ENCODE results near the gene ZSWIM9. TPM values are rescaled to one million over a fixed set of nuclear protein-coding genes. Genes with fewer than 3 reads are reported as not detected.

Gene ZSWIM9
- total RNA-seq, 1 experiment from 2014 or later, result 5.5 TPM

DNA sequence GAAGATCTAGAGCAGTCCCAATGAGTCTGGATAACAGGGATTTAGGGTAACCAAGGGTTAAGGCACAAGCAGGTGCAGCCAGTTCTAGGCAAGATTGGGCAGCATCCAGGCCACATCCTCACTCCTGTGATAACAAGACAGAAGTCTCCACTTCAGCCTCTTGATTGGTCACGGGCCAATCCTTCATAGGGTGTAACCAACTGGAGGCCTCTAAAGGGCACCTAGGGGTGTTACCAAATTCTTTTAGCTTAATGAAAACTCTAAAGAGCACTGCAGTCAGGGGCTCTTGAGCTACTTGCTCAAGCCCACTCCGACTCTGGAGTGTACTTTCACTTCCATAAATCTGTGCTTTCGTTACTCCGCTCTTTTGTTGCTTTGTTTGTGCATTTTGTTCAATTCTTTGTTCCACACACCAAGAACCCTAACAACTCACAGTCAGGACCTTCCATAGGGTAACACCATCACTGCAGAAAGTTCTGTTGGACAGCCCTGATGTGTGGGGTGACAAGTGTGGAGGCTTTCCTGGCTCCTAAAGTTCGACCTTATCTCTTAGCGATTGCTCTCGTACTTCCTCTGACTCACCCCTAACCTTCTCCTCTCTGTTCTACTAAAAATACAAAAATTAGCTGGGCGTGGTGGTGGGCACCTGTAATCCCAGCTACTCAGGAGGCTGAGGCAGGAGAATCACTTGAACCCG is 36.1 kb downstream of the ZSWIM9 start:
- no TSS peak for BruUV-seq (replicated peaks)
- Mint-ChIP-seq H3K4me3 (ENCODE audit: unreplicated experiment) (no peak overlapping the region), H3K4me1 (ENCODE audit: insufficient read depth, unreplicated experiment) (no peaks in the 10 kb centered on the region), H3K27ac (ENCODE audit: low read depth, unreplicated experiment) (no peak overlapping the region), H3K36me3 (ENCODE audit: insufficient read depth, unreplicated experiment) (no peaks in the 10 kb centered on the region), H3K27me3 (ENCODE audit: insufficient read depth, unreplicated experiment) (no peaks in the 10 kb centered on the region), H3K9me3 (ENCODE audit: unreplicated experiment) (no peaks in the 10 kb centered on the region)
- no peak for DNase-seq (ENCODE audit: unreplicated experiment)
- ChIA-PET POLR2A (no interaction called here), CTCF (interaction anchor here (0.9 kb wide), 1 partner anchor 127 kb away, joined by 5 read pairs; no protein-coding TSS in a partner anchor)
- intact Hi-C loops (cut with micrococcal nuclease), result no loop called here
- TF ChIP-seq, protein P1, sequence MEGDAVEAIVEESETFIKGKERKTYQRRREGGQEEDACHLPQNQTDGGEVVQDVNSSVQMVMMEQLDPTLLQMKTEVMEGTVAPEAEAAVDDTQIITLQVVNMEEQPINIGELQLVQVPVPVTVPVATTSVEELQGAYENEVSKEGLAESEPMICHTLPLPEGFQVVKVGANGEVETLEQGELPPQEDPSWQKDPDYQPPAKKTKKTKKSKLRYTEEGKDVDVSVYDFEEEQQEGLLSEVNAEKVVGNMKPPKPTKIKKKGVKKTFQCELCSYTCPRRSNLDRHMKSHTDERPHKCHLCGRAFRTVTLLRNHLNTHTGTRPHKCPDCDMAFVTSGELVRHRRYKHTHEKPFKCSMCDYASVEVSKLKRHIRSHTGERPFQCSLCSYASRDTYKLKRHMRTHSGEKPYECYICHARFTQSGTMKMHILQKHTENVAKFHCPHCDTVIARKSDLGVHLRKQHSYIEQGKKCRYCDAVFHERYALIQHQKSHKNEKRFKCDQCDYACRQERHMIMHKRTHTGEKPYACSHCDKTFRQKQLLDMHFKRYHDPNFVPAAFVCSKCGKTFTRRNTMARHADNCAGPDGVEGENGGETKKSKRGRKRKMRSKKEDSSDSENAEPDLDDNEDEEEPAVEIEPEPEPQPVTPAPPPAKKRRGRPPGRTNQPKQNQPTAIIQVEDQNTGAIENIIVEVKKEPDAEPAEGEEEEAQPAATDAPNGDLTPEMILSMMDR (IDR thresholded peaks at IDR 0.05; ENCODE audit: unreplicated experiment), result no peak

DNA sequence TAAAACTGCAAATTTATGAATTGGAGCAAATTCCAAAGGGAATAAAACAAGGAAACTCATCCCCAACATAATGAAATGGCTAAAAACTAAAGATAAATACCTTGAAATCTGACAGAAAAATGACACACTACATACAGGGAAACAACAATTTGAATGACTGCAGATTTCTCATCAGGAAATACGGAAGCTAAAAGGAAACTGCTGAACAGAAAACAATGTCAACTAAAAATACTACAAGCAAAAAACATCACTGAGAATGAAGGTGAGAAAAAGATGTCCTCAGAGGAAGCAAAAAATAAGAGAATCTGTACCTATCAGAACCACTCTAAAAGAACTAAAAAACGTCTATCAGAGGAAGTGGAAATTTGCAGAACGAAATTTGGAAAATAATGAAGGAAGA is 39.5 kb downstream of the ZSWIM9 start:
- no peaks in the 10 kb centered on the region for H3K27me3 Mint-ChIP-seq (ENCODE audit: insufficient read depth, unreplicated experiment)
- H3K4me3 Mint-ChIP-seq (ENCODE audit: unreplicated experiment), result no peak overlapping the region
- intact Hi-C loops (cut with micrococcal nuclease), result no loop called here
- H3K4me1 Mint-ChIP-seq (ENCODE audit: insufficient read depth, unreplicated experiment), result no peaks in the 10 kb centered on the region
- TF ChIP-seq, protein P1 (IDR thresholded peaks at IDR 0.05; ENCODE audit: unreplicated experiment), result no peak
- peak overlapping the region; percentile 37 for H3K27ac Mint-ChIP-seq (ENCODE audit: low read depth, unreplicated experiment)
- ChIA-PET CTCF (no interaction called here), POLR2A (no interaction called here)
- no peak for DNase-seq (ENCODE audit: unreplicated experiment)
- no peaks in the 10 kb centered on the region for H3K9me3 Mint-ChIP-seq (ENCODE audit: unreplicated experiment)
- no TSS peak for BruUV-seq (replicated peaks)
- no peaks in the 10 kb centered on the region for H3K36me3 Mint-ChIP-seq (ENCODE audit: insufficient read depth, unreplicated experiment)

DNA sequence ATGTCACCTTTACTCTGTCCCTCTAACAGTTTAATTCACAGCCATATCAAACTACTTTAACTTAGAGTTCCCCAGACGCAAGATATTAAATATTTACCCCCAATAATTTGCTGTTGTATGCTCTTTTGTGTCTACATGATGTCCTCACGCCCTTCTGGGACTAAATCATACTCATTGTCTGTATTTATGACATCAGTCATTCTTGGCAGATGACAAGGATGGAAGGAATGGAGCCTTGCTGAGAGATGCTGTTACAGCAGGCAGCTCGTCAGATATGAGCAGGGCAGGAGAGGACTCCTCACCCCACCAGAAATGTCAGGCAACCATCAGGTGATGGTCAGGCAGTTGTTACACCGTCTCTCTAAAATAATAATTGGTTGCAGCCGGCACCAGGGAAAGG is 43.5 kb downstream of the ZSWIM9 start:
- Mint-ChIP-seq H3K4me3 (ENCODE audit: unreplicated experiment) (no peak overlapping the region), H3K27me3 (ENCODE audit: insufficient read depth, unreplicated experiment) (no peaks in the 10 kb centered on the region), H3K9me3 (ENCODE audit: unreplicated experiment) (no peaks in the 10 kb centered on the region), H3K4me1 (ENCODE audit: insufficient read depth, unreplicated experiment) (no peaks in the 10 kb centered on the region), H3K36me3 (ENCODE audit: insufficient read depth, unreplicated experiment) (no peaks in the 10 kb centered on the region), H3K27ac (ENCODE audit: low read depth, unreplicated experiment) (no peak overlapping the region)
- CTCF ChIA-PET, result interaction anchor here (1.6 kb wide), 1 partner anchor 10 kb away, joined by 6 read pairs; no protein-coding TSS in a partner anchor
- POLR2A ChIA-PET, result interaction anchor here (3.7 kb wide), 1 partner anchor 9 kb away, joined by 21 read pairs; no protein-coding TSS in a partner anchor
- BruUV-seq (replicated peaks), result no TSS peak
- intact Hi-C loops (cut with micrococcal nuclease), result no loop called here
- TF ChIP-seq, protein P1 (IDR thresholded peaks at IDR 0.05; ENCODE audit: unreplicated experiment), result no peak
- no peak for DNase-seq (ENCODE audit: unreplicated experiment)

DNA sequence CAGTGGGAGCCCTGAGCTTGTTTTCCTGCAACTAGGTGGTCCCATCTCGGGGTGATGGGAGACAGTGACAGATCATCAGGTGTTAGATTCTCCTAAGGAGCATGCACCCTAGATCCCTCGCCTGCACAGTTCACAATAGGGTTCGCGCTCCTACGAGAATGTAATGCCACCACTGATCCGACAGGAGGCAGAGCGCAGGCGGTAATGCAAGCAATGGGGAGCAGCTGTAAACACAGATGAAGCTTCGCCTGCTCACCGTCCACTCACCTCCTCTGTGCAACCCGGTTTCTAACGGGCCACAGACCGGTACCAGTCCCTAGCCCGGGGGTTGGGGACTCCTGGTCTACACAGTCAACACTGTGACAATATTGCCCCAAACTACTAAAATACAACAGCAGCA is 46.5 kb downstream of the ZSWIM9 start:
- no peak for DNase-seq (ENCODE audit: unreplicated experiment)
- BruUV-seq (replicated peaks), result no TSS peak
- TF ChIP-seq, protein P1 (IDR thresholded peaks at IDR 0.05; ENCODE audit: unreplicated experiment), result no peak
- no peaks in the 10 kb centered on the region for H3K9me3 Mint-ChIP-seq (ENCODE audit: unreplicated experiment)
- CTCF ChIA-PET, result interaction anchor here (0.6 kb wide), 1 partner anchor 870 kb away, joined by 3 read pairs; no protein-coding TSS in a partner anchor
- no peaks in the 10 kb centered on the region for H3K36me3 Mint-ChIP-seq (ENCODE audit: insufficient read depth, unreplicated experiment)
- no peaks in the 10 kb centered on the region for H3K4me1 Mint-ChIP-seq (ENCODE audit: insufficient read depth, unreplicated experiment)
- no peaks in the 10 kb centered on the region for H3K27me3 Mint-ChIP-seq (ENCODE audit: insufficient read depth, unreplicated experiment)
- intact Hi-C loops (cut with micrococcal nuclease), result no loop called here
- H3K27ac Mint-ChIP-seq (ENCODE audit: low read depth, unreplicated experiment), result no peak overlapping the region
- no peak overlapping the region for H3K4me3 Mint-ChIP-seq (ENCODE audit: unreplicated experiment)
- POLR2A ChIA-PET, result interaction anchor here (3.7 kb wide), 1 partner anchor 12 kb away, joined by 21 read pairs; no protein-coding TSS in a partner anchor
